HG03378 (cell line): ENCODE results near the gene STEEP1.

Source experiments
- ATAC-seq: cut with Tn5 transposase; IDR thresholded peaks from one replicate; pipeline ENCODE4 v1.9.1; 2021; ENCODE audit warnings: mild to moderate bottlenecking, moderate library complexity; ENCODE audit not compliant: unreplicated experiment

The STEEP1 gene

GRCh38 chrX:119489212-119490074, 75.8 kb downstream of the STEEP1 start:
- ATAC-seq: no peak

GRCh38 chrX:119488749-119489148, 76.5 kb downstream of the STEEP1 start:
- no peak for ATAC-seq
